ENCODE measurements around the gene DGKG. TPM values are rescaled to one million over a fixed set of nuclear protein-coding genes. Genes with fewer than 3 reads are reported as not detected.

The DGKG gene
- total RNA-seq, 1 experiment from 2014 or later, result 0.04 TPM

DNA sequence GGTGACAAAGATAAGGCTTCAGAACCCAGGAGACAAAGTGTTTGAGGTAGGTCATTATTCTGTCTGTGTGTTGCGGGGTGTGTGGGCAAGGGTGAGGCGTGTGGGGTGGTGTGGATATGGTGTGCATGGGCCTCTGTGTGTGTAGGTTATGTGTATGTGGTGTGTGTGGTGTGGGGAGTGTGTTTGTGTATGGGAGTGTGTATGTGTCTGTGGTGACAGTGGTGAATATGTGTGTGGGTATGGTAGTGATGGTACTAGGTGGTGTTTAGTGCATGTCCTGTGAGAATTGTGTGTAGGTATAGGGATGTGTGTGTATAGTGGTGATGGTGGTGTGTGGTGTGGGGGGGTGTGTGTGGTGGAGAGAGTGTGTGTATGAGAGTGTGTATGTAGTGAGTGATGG lies 236.9 kb downstream of the DGKG start:
- Histone ChIP-seq H3K36me3 (ENCODE audit: insufficient read depth, low read length) (no peaks in the 10 kb centered on the region), H2AFZ (ENCODE audit: low read length) (no peak overlapping the region)

DNA sequence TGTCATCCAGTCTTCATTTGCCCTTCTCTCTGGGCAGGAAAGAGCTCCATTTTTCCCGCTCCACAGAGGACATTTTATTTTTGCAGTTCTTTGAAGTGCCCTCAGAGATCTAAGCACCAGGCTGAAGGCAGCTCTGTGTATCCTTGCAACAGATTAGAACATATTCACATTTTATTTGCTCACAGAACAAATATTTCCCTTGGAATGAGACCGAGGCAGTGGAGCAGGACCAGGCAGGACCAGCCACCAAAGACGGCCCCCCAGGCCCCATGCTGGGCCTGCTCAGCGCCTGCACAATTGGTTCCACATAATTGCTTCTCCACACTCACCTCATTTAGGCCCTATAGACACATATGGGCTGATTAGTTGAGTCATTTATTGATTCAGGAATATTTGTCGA lies 237.4 kb downstream of the DGKG start:
- H3K9me3 ChIP-seq (ENCODE audit: low read length), result no peaks in the 10 kb centered on the region

More for the DNA sequence above, 236.9 kb downstream of the DGKG start:
- DNase-seq, result no peak
- no peak overlapping the region for H3K27ac ChIP-seq (ENCODE audit: low read length)
- no peaks in the 10 kb centered on the region for H3K27me3 ChIP-seq (ENCODE audit: low read length)
- no peak overlapping the region for H3K9ac ChIP-seq (ENCODE audit: low read length)
- no peak overlapping the region for H3K4me3 ChIP-seq (ENCODE audit: low read length)
- no peaks in the 10 kb centered on the region for H3K9me2 ChIP-seq (replicated peaks; ENCODE audit: insufficient read depth, low read length)
- H3K79me2 ChIP-seq (ENCODE audit: low read length), result no peaks in the 10 kb centered on the region
- H3K4me1 ChIP-seq (ENCODE audit: low read length), result no peaks in the 10 kb centered on the region
- no peak overlapping the region for H3K4me2 ChIP-seq (ENCODE audit: low read depth, low read length, poor library complexity, severe bottlenecking)
- H3K9me3 ChIP-seq (ENCODE audit: low read length), result no peaks in the 10 kb centered on the region
- H4K20me1 ChIP-seq (ENCODE audit: insufficient read depth, low read depth, low read length), result no peaks in the 10 kb centered on the region

DNA sequence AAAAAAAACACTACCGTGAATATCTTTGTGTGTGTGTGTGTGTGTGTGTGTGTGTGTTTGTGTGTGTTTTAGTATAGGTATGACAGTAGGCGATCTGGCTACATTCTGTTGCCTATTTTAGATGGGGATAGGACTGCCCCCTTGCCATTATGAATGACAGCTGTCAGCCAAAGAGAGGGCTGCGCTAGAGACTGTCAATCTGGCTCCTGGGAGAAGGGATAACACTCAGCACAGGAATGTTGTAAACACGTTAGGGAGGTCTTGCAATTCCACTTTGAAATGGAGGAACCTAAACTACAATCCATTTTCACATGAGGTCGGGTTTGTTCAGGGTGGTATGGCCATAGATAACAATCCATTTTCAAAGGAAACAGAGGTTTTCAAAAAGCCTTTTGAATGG lies 239.0 kb downstream of the DGKG start:
- Histone ChIP-seq H3K4me1 (ENCODE audit: low read length) (no peaks in the 10 kb centered on the region), H3K9me3 (ENCODE audit: low read length) (no peaks in the 10 kb centered on the region), H3K36me3 (ENCODE audit: insufficient read depth, low read length) (no peaks in the 10 kb centered on the region), H3K27ac (ENCODE audit: low read length) (no peak overlapping the region), H3K9ac (ENCODE audit: low read length) (no peak overlapping the region), H4K20me1 (ENCODE audit: insufficient read depth, low read depth, low read length) (no peaks in the 10 kb centered on the region), H2AFZ (ENCODE audit: low read length) (no peak overlapping the region), H3K79me2 (ENCODE audit: low read length) (no peaks in the 10 kb centered on the region), H3K4me2 (ENCODE audit: low read depth, low read length, poor library complexity, severe bottlenecking) (no peak overlapping the region), H3K9me2 (replicated peaks; ENCODE audit: insufficient read depth, low read length) (no peaks in the 10 kb centered on the region), H3K27me3 (ENCODE audit: low read length) (no peaks in the 10 kb centered on the region), H3K4me3 (ENCODE audit: low read length) (no peak overlapping the region)
- DNase-seq, result no peak

More for the DNA sequence above, 237.4 kb downstream of the DGKG start:
- H4K20me1 ChIP-seq (ENCODE audit: insufficient read depth, low read depth, low read length), result no peaks in the 10 kb centered on the region
- no peaks in the 10 kb centered on the region for H3K79me2 ChIP-seq (ENCODE audit: low read length)
- no peaks in the 10 kb centered on the region for H3K27me3 ChIP-seq (ENCODE audit: low read length)
- DNase-seq, result no peak
- no peaks in the 10 kb centered on the region for H3K36me3 ChIP-seq (ENCODE audit: insufficient read depth, low read length)
- H3K4me1 ChIP-seq (ENCODE audit: low read length), result no peaks in the 10 kb centered on the region
- no peak overlapping the region for H3K9ac ChIP-seq (ENCODE audit: low read length)
- H3K27ac ChIP-seq (ENCODE audit: low read length), result no peak overlapping the region
- H3K9me2 ChIP-seq (replicated peaks; ENCODE audit: insufficient read depth, low read length), result no peaks in the 10 kb centered on the region
- H3K4me3 ChIP-seq (ENCODE audit: low read length), result no peak overlapping the region
- H2AFZ ChIP-seq (ENCODE audit: low read length), result no peak overlapping the region
- no peak overlapping the region for H3K4me2 ChIP-seq (ENCODE audit: low read depth, low read length, poor library complexity, severe bottlenecking)

DNA sequence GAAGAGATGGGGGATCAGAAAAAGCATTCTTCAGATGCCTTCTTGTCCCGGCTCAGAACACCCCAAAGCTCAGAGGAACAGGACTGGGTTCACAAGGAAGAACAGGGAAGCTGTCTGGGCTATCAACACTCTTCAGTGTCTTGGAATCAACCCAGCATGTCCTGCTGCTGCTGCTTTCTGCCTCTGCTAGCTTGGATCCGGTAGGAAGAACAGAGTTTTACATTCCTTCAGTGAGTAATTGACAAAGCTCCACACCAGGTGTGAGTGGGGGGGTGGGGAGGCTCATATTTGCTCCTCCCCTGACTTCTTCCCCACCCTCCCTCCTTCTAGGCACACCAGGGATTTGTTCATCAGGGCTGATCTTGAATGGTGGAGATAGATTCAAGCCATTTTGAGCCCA lies 240.1 kb downstream of the DGKG start:
- Histone ChIP-seq H3K36me3 (ENCODE audit: insufficient read depth, low read length) (no peaks in the 10 kb centered on the region), H3K4me3 (ENCODE audit: low read length) (no peak overlapping the region), H3K4me2 (ENCODE audit: low read depth, low read length, poor library complexity, severe bottlenecking) (no peak overlapping the region), H3K9ac (ENCODE audit: low read length) (no peak overlapping the region), H3K9me2 (replicated peaks; ENCODE audit: insufficient read depth, low read length) (no peaks in the 10 kb centered on the region), H3K4me1 (ENCODE audit: low read length) (no peaks in the 10 kb centered on the region), H2AFZ (ENCODE audit: low read length) (no peak overlapping the region), H3K27ac (ENCODE audit: low read length) (no peak overlapping the region), H4K20me1 (ENCODE audit: insufficient read depth, low read depth, low read length) (no peaks in the 10 kb centered on the region), H3K9me3 (ENCODE audit: low read length) (no peaks in the 10 kb centered on the region), H3K27me3 (ENCODE audit: low read length) (no peaks in the 10 kb centered on the region), H3K79me2 (ENCODE audit: low read length) (no peaks in the 10 kb centered on the region)
- DNase-seq, result no peak

DNA sequence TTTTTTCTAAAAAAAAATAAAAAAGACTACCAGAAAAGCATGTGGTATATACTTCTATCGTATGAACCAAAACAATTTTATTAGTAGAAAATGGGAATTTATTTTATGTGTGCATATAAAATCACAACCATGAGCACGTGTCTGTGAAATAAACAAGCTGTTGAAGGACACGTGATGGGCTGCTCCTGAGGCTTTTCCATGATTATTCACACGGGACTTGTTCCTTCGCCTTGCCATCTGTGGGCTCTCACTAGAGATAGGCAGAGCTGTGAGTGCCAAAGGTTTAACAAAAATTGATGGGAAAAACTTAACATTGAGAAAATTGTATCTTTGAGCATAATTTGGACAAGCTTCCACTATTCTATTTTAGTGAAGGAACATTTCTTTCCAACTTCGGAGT lies 240.8 kb downstream of the DGKG start:
- no peaks in the 10 kb centered on the region for H3K4me1 ChIP-seq (ENCODE audit: low read length)
- H2AFZ ChIP-seq (ENCODE audit: low read length), result no peak overlapping the region
- no peaks in the 10 kb centered on the region for H3K36me3 ChIP-seq (ENCODE audit: insufficient read depth, low read length)
- H3K9me3 ChIP-seq (ENCODE audit: low read length), result no peaks in the 10 kb centered on the region
- H3K9me2 ChIP-seq (replicated peaks; ENCODE audit: insufficient read depth, low read length), result no peaks in the 10 kb centered on the region
- no peaks in the 10 kb centered on the region for H3K79me2 ChIP-seq (ENCODE audit: low read length)
- no peak overlapping the region for H3K4me2 ChIP-seq (ENCODE audit: low read depth, low read length, poor library complexity, severe bottlenecking)
- no peak overlapping the region for H3K27ac ChIP-seq (ENCODE audit: low read length)
- no peak overlapping the region for H3K9ac ChIP-seq (ENCODE audit: low read length)
- H4K20me1 ChIP-seq (ENCODE audit: insufficient read depth, low read depth, low read length), result no peaks in the 10 kb centered on the region
- no peak for DNase-seq
- no peaks in the 10 kb centered on the region for H3K27me3 ChIP-seq (ENCODE audit: low read length)
- H3K4me3 ChIP-seq (ENCODE audit: low read length), result no peak overlapping the region

DNA sequence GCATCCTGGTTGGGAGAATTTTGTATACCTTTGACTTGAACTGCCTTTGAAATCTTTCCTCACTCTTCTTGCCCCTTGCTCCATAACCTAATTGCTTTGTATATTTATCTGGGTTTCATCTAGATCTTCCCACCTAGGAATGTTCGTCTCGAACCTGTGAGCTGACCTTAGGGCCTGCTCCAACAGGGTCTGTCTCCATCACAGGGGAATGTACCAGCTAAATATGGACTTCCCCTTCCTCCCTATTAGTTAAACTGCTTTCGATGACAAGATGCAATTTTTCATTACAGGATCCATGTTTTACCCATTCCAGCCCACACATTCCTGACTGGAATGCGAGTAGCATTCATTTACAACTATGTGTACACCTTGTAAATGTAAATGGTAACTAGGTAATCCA lies 242.5 kb downstream of the DGKG start:
- no peaks in the 10 kb centered on the region for H4K20me1 ChIP-seq (ENCODE audit: insufficient read depth, low read depth, low read length)
- no peaks in the 10 kb centered on the region for H3K9me3 ChIP-seq (ENCODE audit: low read length)
- H3K27me3 ChIP-seq (ENCODE audit: low read length), result no peaks in the 10 kb centered on the region
- no peaks in the 10 kb centered on the region for H3K79me2 ChIP-seq (ENCODE audit: low read length)
- no peak overlapping the region for H3K4me2 ChIP-seq (ENCODE audit: low read depth, low read length, poor library complexity, severe bottlenecking)
- no peak overlapping the region for H2AFZ ChIP-seq (ENCODE audit: low read length)
- H3K4me3 ChIP-seq (ENCODE audit: low read length), result no peak overlapping the region
- no peak overlapping the region for H3K27ac ChIP-seq (ENCODE audit: low read length)
- no peak for DNase-seq
- no peaks in the 10 kb centered on the region for H3K4me1 ChIP-seq (ENCODE audit: low read length)
- H3K36me3 ChIP-seq (ENCODE audit: insufficient read depth, low read length), result no peaks in the 10 kb centered on the region
- no peak overlapping the region for H3K9ac ChIP-seq (ENCODE audit: low read length)
- H3K9me2 ChIP-seq (replicated peaks; ENCODE audit: insufficient read depth, low read length), result no peaks in the 10 kb centered on the region

DNA sequence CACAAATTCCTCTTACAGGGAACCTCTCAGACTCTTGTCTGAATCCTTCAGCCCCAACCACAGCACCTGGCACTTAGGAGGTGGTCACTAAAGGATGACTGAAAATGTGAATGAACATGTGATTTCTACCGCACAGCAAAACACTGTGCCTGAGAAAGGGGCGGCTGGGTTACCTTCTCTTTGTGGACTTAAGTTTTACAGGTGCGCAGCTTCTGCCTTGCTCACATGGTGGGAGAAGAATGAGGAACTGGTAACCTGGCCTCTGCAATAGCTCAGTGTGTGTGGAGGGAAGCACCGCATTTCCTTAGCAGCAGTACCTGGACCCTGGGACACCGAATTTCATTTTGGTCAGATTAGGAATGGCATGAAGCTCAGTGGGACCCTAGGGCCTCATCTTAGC lies 243.3 kb downstream of the DGKG start:
- no peak for DNase-seq

DNA sequence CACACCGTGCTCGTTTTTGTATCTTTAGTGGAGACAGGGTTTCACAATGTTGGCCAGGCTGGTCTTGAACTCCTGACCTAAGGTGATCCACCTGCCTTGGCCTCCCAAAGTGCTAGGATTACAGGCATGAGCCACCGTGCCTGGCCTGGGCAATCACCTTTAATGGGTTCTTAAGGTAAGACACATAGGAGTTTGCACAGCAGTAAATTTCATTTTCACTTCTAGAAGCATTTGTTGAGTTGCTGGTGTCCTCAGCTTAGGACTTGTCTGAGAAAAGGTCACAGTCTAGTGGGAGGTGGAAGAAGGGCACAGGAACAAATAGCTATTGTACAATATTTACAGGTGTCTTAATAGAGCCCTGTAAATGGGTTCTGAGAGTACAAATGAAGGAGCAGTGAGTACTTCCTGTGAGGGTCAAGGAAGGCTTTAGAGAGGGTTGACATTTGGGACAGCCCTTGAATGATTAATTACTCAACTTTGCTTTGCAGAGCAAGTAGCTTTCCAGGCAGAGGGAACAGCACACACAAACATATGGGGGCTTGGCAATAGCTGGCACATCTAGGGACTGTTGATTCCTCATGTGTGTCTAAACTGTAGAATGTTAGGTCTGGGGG lies 244.4 kb downstream of the DGKG start:
- H3K4me3 ChIP-seq (ENCODE audit: low read length), result no peak overlapping the region
- no peaks in the 10 kb centered on the region for H3K27me3 ChIP-seq (ENCODE audit: low read length)
- no peaks in the 10 kb centered on the region for H3K4me1 ChIP-seq (ENCODE audit: low read length)
- H3K9ac ChIP-seq (ENCODE audit: low read length), result no peak overlapping the region
- no peak for DNase-seq
- H2AFZ ChIP-seq (ENCODE audit: low read length), result no peak overlapping the region
- no peaks in the 10 kb centered on the region for H3K9me2 ChIP-seq (replicated peaks; ENCODE audit: insufficient read depth, low read length)
- H3K27ac ChIP-seq (ENCODE audit: low read length), result no peak overlapping the region
- no peak overlapping the region for H3K4me2 ChIP-seq (ENCODE audit: low read depth, low read length, poor library complexity, severe bottlenecking)
- no peaks in the 10 kb centered on the region for H4K20me1 ChIP-seq (ENCODE audit: insufficient read depth, low read depth, low read length)
- H3K9me3 ChIP-seq (ENCODE audit: low read length), result no peaks in the 10 kb centered on the region
- no peaks in the 10 kb centered on the region for H3K36me3 ChIP-seq (ENCODE audit: insufficient read depth, low read length)
- no peaks in the 10 kb centered on the region for H3K79me2 ChIP-seq (ENCODE audit: low read length)

More for the DNA sequence above, 243.3 kb downstream of the DGKG start:
- H3K79me2 ChIP-seq (ENCODE audit: low read length), result no peaks in the 10 kb centered on the region
- H3K4me3 ChIP-seq (ENCODE audit: low read length), result no peak overlapping the region
- H3K9me3 ChIP-seq (ENCODE audit: low read length), result no peaks in the 10 kb centered on the region
- no peak overlapping the region for H3K9ac ChIP-seq (ENCODE audit: low read length)
- no peak overlapping the region for H3K4me2 ChIP-seq (ENCODE audit: low read depth, low read length, poor library complexity, severe bottlenecking)
- H3K27ac ChIP-seq (ENCODE audit: low read length), result no peak overlapping the region
- no peaks in the 10 kb centered on the region for H4K20me1 ChIP-seq (ENCODE audit: insufficient read depth, low read depth, low read length)
- H3K27me3 ChIP-seq (ENCODE audit: low read length), result no peaks in the 10 kb centered on the region
- no peak overlapping the region for H2AFZ ChIP-seq (ENCODE audit: low read length)
- no peaks in the 10 kb centered on the region for H3K36me3 ChIP-seq (ENCODE audit: insufficient read depth, low read length)
- H3K9me2 ChIP-seq (replicated peaks; ENCODE audit: insufficient read depth, low read length), result no peaks in the 10 kb centered on the region
- H3K4me1 ChIP-seq (ENCODE audit: low read length), result no peaks in the 10 kb centered on the region
